Heart left ventricle (tissue), 13 donors: ENCODE measurements around the gene LAMA5.

Experiments used
- CTCF ChIP-seq, 12 donors: fragments of 200-600 bp; sonication (generic) in 4 of 12; IDR thresholded peaks; one replicate each; pipeline versions ENCODE4 v1.5.0 to v1.8.0; 2018 to 2022; ENCODE audit warnings: antibody characterized with exemption in 12 of 12, mild to moderate bottlenecking in 5 of 12
- POLR2A ChIP-seq, 2 donors: fragments of 450-650 bp; IDR thresholded peaks; one replicate each; pipeline ENCODE4 v1.6.1; 2017; ENCODE audit warnings: antibody characterized with exemption in 2 of 2, mild to moderate bottlenecking in 2 of 2, moderate library complexity in 2 of 2
- donor health status: ischemic (EF 13 %, LVEDD 7.1; RV severe dilation, severe dysfunction).
- donor health status: DM: no; HTN: yes; CAD: no.
- donor health status: DM: no; HTN: no; CAD: no.
- donor health status: ischemic (EF 25% LVEDD 6.9; RV normal size, moderate dysfunction).
- donor health status: ischemic (EF 25% LVEDD 5.7; RV mildly dilated, moderate dysfunction).
- donor health status: ischemic (EF 35%, LVEDD 5.7; RV mildly dilated, moderate dysfunction).
- donor health status: nonischemic (EF 11% LVEDD 7.7; RV severe dilation, severe dysfunction).
- donor health status: DM: yes; HTN: yes; CAD: no.
- donor health status: PGD.
- donor health status: ischemic (EF 29% LVEDD 5.4; RV normal size, mild dysfunction).
- donor health status: nonischemic (EF 23%, LVEDD 6.1; RV moderate dilation, normal function).

- no peak for TF ChIP-seq CTCF (IDR thresholded peaks at IDR 0.05)
- TF ChIP-seq POLR2A (IDR thresholded peaks at IDR 0.05), result no peak
Measured at GRCh38 chr20:62347151-62347404, 20.0 kb downstream of the LAMA5 start.
